Ishikawa (cell line): ENCODE data around the gene ARHGAP45.

ENCODE experiments used
- CEBPB ChIP-seq: IDR thresholded peaks from 2 replicates; pipeline ENCODE4 v1.6.1; 2012
- CREB1 ChIP-seq: IDR thresholded peaks from 2 replicates; pipeline ENCODE4 v1.6.1; 2012; ENCODE audit warnings: low read depth
- EGR1 ChIP-seq: IDR thresholded peaks from 2 replicates; pipeline ENCODE4 v1.6.1; 2012
- EP300 ChIP-seq: IDR thresholded peaks from 2 replicates; pipeline ENCODE4 v1.6.1; 2012; ENCODE audit warnings: borderline replicate concordance
- FOXM1 ChIP-seq: IDR thresholded peaks from 2 replicates; pipeline ENCODE4 v1.6.1; 2012; ENCODE audit warnings: low read depth, borderline replicate concordance
- NFIC ChIP-seq: IDR thresholded peaks from 2 replicates; pipeline ENCODE4 v1.6.1; 2012
- RAD21 ChIP-seq: IDR thresholded peaks from 2 replicates; pipeline ENCODE4 v1.6.1; 2012; ENCODE audit warnings: low read depth
- TAF1 ChIP-seq: IDR thresholded peaks from 2 replicates; pipeline ENCODE4 v1.6.1; 2012; ENCODE audit warnings: low read depth, mild to moderate bottlenecking
- TCF12 ChIP-seq: IDR thresholded peaks from 2 replicates; pipeline ENCODE4 v1.6.1; 2012; ENCODE audit warnings: low read depth
- TEAD4 ChIP-seq: IDR thresholded peaks from 2 replicates; pipeline ENCODE4 v1.6.1; 2012
- USF1 ChIP-seq: IDR thresholded peaks from 2 replicates; pipeline ENCODE4 v1.6.1; 2012
- YY1 ChIP-seq: IDR thresholded peaks from 2 replicates; pipeline ENCODE4 v1.6.1; 2012; ENCODE audit warnings: low read depth
- ZBTB7A ChIP-seq: IDR thresholded peaks from 2 replicates; pipeline ENCODE4 v1.6.1; 2012; ENCODE audit warnings: low read depth
- TF ChIP-seq, protein P1 (sequence below): IDR thresholded peaks from 2 replicates; pipeline ENCODE4 v1.6.1; 2012; ENCODE audit warnings: low read depth, mild to moderate bottlenecking
- TF ChIP-seq, protein P2 (sequence below): IDR thresholded peaks from 2 replicates; pipeline ENCODE4 v1.6.1; 2012

The ARHGAP45 gene

GRCh38 chr19:1038978-1039645, 27.9 kb upstream of the ARHGAP45 start:
- no peak for TF ChIP-seq TCF12
- TF ChIP-seq, protein P1, sequence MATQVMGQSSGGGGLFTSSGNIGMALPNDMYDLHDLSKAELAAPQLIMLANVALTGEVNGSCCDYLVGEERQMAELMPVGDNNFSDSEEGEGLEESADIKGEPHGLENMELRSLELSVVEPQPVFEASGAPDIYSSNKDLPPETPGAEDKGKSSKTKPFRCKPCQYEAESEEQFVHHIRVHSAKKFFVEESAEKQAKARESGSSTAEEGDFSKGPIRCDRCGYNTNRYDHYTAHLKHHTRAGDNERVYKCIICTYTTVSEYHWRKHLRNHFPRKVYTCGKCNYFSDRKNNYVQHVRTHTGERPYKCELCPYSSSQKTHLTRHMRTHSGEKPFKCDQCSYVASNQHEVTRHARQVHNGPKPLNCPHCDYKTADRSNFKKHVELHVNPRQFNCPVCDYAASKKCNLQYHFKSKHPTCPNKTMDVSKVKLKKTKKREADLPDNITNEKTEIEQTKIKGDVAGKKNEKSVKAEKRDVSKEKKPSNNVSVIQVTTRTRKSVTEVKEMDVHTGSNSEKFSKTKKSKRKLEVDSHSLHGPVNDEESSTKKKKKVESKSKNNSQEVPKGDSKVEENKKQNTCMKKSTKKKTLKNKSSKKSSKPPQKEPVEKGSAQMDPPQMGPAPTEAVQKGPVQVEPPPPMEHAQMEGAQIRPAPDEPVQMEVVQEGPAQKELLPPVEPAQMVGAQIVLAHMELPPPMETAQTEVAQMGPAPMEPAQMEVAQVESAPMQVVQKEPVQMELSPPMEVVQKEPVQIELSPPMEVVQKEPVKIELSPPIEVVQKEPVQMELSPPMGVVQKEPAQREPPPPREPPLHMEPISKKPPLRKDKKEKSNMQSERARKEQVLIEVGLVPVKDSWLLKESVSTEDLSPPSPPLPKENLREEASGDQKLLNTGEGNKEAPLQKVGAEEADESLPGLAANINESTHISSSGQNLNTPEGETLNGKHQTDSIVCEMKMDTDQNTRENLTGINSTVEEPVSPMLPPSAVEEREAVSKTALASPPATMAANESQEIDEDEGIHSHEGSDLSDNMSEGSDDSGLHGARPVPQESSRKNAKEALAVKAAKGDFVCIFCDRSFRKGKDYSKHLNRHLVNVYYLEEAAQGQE = no peak

- TF ChIP-seq TAF1 (peak; percentile 42), FOXM1 (no peak), CEBPB (no peak), TCF12 (peak; percentile 51), EP300 (no peak), CREB1 (peak; percentile 36; the same call in 1 of the 2 replicates), ZBTB7A (no peak; the same call in 1 of the 2 replicates), YY1 (0 out of 2 replicates have a peak, but pooled peaks have one; percentile 7), EGR1 (no peak), RAD21 (no peak), NFIC (no peak), TEAD4 (no peak), USF1 (no peak; the same call in 1 of the 2 replicates)
- TF ChIP-seq, protein P1 = no peak
- TF ChIP-seq, protein P2, sequence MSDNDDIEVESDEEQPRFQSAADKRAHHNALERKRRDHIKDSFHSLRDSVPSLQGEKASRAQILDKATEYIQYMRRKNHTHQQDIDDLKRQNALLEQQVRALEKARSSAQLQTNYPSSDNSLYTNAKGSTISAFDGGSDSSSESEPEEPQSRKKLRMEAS = peak; percentile 82
Measured at GRCh38 chr19:1039646-1040475, 27.1 kb upstream of the ARHGAP45 start, which contains the start of gene ABCA7. Gene ABCA7 (plus strand): TSS chr19:1040107. CDS start chr19:1041362, 1,255 bp downstream.

DNA sequence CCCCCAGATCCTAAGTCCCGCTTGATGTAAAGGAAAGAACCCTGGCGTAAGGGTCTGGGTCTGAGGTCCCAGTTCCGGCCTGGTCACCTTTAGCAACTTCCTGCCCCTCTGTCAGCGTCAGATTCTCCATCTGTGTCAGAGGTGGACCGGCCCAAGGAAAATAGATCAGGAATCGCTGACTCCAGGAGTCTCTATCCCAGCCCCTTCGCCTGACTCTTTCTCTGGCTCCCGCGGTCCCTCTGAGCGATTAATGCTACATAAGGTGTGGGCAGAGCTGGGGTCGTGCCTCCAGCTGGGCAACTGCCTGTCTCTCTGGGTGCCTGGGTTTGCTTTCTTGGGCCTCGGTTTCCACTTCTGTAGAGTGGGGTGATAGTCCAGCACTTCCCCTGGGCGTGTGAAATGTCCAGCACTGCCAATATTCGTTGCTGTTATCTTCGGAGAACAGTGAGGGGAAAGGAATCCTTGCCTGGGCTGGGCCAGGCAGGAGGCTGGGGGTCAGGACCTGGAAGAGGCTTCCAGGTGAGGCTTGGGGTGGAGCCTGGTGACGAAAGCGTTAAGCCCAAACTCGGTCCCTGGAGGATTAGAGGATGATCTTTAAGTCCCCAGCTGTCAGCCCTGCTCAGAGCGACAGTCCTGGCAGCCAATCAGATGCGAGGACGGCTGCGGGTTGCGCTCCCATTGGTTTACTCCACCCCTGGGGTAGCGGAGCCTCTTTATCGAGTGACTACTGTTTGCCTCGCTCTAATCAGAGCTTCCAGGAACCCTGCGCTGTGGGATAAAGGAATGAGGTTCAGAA, 26.3 kb upstream of the ARHGAP45 start:
- TF ChIP-seq EP300 (no peak), TAF1 (0 out of 2 replicates have a peak, but pooled peaks have one; percentile 4), TCF12 (no peak), ZBTB7A (peak; percentile 65; the same call in 1 of the 2 replicates)
- TF ChIP-seq, protein P2 = peak; percentile 30; the same call in 1 of the 2 replicates

DNA sequence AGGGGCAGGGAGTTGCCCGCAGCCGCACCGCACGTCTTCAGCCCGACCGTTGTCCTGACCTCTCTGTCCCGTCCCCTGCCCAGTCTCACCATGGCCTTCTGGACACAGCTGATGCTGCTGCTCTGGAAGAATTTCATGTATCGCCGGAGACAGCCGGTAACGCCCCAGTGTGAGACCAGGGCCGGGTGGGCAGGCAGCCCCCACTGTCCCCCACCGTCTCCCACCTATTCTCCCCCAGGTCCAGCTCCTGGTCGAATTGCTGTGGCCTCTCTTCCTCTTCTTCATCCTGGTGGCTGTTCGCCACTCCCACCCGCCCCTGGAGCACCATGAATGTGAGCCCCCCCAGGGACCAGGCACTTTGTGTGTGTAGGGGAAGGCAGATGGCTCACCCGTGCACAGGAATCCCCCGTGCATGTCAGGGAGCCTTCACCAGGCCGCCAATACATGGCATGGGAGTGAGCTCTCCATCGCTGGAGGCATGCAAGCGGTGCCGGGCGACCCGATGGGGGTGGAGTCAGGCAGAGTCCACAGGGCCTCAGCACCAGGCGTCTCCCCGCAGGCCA, 25.6 kb upstream of the ARHGAP45 start:
- TF ChIP-seq CEBPB = no peak
- no peak for TF ChIP-seq RAD21
- TF ChIP-seq, protein P1 = no peak
- TF ChIP-seq, protein P2 = 0 out of 2 replicates have a peak, but pooled peaks have one; percentile 9
- TF ChIP-seq USF1 = no peak
- TF ChIP-seq TEAD4 = no peak
- TF ChIP-seq NFIC = no peak
- TF ChIP-seq TCF12 = no peak
- TF ChIP-seq CREB1 = no peak
